NCI-H1092 treated with DMSO at 0.1 percent for 48 hours (cell line): Measurements from ENCODE around the gene TLX2.
"Not testable (repeated sequence)": the region's sequence is repeated elsewhere in the genome, so short reads cannot be mapped to it uniquely, and the experiment has no call there.

Source experiments
- DNase-seq: peaks from one replicate; lab custom pipeline; 2025; lab: John Stamatoyannopoulos, UW

TLX2 gene

GRCh38 chr2:74514368-74515270 lies at the start of gene TLX2:
Gene TLX2 (plus strand): TSS chr2:74514450. CDS start chr2:74514807, 357 bp downstream.
- DNase-seq: no peak

- DNase-seq: not testable (repeated sequence)
These were observed 43.5 kb upstream of the TLX2 start for GRCh38 chr2:74470742-74471141.

GRCh38 chr2:74471332-74472065 lies 42.8 kb upstream of the TLX2 start:
- DNase-seq: no peak

- peak; percentile 86 for DNase-seq
These were observed 41.9 kb upstream of the TLX2 start, which contains the start of gene MRPL53 for GRCh38 chr2:74472086-74472944. Gene MRPL53 (minus strand): TSS chr2:74472680. CDS start chr2:74472660, 20 bp downstream.

- no peak for DNase-seq
These were observed 41.3 kb upstream of the TLX2 start for GRCh38 chr2:74472945-74473258.

GRCh38 chr2:74474481-74474880 lies 39.8 kb upstream of the TLX2 start:
- DNase-seq: no peak

- no peak for DNase-seq
These were observed 39.4 kb upstream of the TLX2 start for GRCh38 chr2:74474899-74475298.

- no peak for DNase-seq
These were observed 32.8 kb upstream of the TLX2 start for GRCh38 chr2:74481431-74481830.

GRCh38 chr2:74481961-74482800 lies 32.1 kb upstream of the TLX2 start:
- DNase-seq: peak; percentile 70

GRCh38 chr2:74482801-74483674 lies 31.2 kb upstream of the TLX2 start, which contains the start of the genes CCDC142 and TTC31:
Gene CCDC142 (minus strand): TSS chr2:74482998. CDS start chr2:74482837, 161 bp downstream.
Gene TTC31 (plus strand): TSS chr2:74483081. CDS start chr2:74483096, 15 bp downstream.
- DNase-seq: peak; percentile 94

- DNase-seq: not testable (repeated sequence)
These were observed 30.5 kb upstream of the TLX2 start for GRCh38 chr2:74483675-74484164.

- DNase-seq: no peak
These were observed 28.1 kb upstream of the TLX2 start for GRCh38 chr2:74486141-74486540.

- DNase-seq: no peak
These were observed 25.4 kb upstream of the TLX2 start for GRCh38 chr2:74488643-74489481.

GRCh38 chr2:74489906-74490305 lies 24.3 kb upstream of the TLX2 start:
- no peak for DNase-seq

- no peak for DNase-seq
These were observed 22.4 kb upstream of the TLX2 start for GRCh38 chr2:74491648-74492544.

GRCh38 chr2:74493546-74493945 lies 20.7 kb upstream of the TLX2 start:
- no peak for DNase-seq

- DNase-seq: no peak
These were observed 18.8 kb upstream of the TLX2 start for GRCh38 chr2:74495440-74495839.
